ENCODE data around the gene FAM107A. TPM values are rescaled to one million over a fixed set of nuclear protein-coding genes. Genes with fewer than 3 reads are reported as not detected.
A peak's percentile ranks its signal among the peaks of the same experiment; 100 is the strongest.
"Not testable (repeated sequence)": the region's sequence is repeated elsewhere in the genome, so short reads cannot be mapped to it uniquely, and the experiment has no call there.

The FAM107A gene
- total RNA-seq, 4 donors from 2014 or later, result 62.3 to 137 (median 83.3) TPM

DNA sequence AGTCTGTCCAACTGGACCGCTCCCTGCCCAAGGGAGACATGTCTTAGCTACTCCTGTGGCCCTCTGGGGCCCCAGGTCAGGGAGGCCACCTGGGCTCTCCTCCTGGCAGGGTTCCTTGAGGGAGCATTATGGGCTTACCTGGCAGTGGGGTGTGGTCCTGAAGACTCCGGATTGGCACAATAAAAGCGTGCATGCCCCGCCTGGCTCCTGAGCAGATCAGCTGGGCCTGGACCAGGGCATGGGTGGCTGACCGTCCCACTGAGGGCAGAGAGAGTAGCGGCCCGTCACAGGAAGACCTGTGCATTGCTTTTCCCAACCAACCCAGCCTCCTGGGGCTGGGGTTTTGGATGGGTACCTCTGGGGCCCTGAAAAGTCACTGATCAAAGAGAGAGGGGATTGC is 45.6 kb downstream of the FAM107A start:
- H3K36me3 ChIP-seq, result peaks cover 4 to 6% of the 10 kb centered on the region in 2 donors
- H3K4me1 ChIP-seq, result peaks cover 20 to 35% of the 10 kb centered on the region in 2 donors
- intact Hi-C loops (cut with DNase I), result loop anchor here (5.0 to 10.0 kb wide), 3 partner anchors 39 to 219 kb away; partner anchors contain the start of gene KCTD6
- H3K9me3 ChIP-seq, result no peaks in the 10 kb centered on the region
- TF ChIP-seq POLR2A (IDR thresholded peaks at IDR 0.05), result no peak
- TF ChIP-seq, protein P1, sequence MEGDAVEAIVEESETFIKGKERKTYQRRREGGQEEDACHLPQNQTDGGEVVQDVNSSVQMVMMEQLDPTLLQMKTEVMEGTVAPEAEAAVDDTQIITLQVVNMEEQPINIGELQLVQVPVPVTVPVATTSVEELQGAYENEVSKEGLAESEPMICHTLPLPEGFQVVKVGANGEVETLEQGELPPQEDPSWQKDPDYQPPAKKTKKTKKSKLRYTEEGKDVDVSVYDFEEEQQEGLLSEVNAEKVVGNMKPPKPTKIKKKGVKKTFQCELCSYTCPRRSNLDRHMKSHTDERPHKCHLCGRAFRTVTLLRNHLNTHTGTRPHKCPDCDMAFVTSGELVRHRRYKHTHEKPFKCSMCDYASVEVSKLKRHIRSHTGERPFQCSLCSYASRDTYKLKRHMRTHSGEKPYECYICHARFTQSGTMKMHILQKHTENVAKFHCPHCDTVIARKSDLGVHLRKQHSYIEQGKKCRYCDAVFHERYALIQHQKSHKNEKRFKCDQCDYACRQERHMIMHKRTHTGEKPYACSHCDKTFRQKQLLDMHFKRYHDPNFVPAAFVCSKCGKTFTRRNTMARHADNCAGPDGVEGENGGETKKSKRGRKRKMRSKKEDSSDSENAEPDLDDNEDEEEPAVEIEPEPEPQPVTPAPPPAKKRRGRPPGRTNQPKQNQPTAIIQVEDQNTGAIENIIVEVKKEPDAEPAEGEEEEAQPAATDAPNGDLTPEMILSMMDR (IDR thresholded peaks at IDR 0.05), result no peak
- no peak overlapping the region for H3K27ac ChIP-seq
- WGBS, 2 donors, result 89 to 92% methylated on average over 1 to 6 of the region's 7 CpGs
- no peak overlapping the region for H3K4me3 ChIP-seq (replicated peaks in 1 of 3)
- DNase-seq, result no peak
- H3K27me3 ChIP-seq, result no peaks in the 10 kb centered on the region

DNA sequence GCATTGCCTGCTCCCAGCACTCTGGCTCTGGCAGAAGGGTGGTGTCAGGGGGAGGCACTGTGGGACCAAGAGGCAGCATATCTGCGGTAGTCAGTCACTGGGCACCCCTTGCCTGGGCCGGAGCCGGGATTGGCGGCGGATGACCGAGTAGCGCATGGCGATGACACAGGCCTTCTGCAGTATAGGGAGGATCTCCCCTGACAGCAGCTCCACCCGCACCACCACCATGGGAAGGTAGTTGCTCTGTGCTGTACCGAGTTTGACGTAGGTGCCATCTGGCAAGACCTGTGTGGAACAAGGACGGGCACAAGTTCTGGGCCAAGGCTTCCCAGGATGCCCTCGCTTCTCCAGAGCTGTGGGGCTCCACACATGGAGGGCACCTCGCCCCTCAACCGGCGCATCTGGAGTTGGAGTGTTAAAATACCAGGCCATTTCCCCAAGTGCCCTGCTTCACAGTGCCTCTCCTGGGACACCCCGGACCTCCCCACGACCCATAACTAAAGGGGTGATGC is 46.8 kb downstream of the FAM107A start:
- Histone ChIP-seq H3K4me3 (replicated peaks in 1 of 3) (no peak overlapping the region), H3K27ac (no peak overlapping the region), H3K36me3 (peaks cover 4 to 6% of the 10 kb centered on the region in 2 donors), H3K4me1 (peaks cover 9 to 24% of the 10 kb centered on the region in 2 donors), H3K27me3 (no peaks in the 10 kb centered on the region), H3K9me3 (no peaks in the 10 kb centered on the region)
- intact Hi-C loops (cut with DNase I), result loop anchor here (5.0 to 10.0 kb wide), 3 partner anchors 38 to 218 kb away; partner anchors contain the start of gene KCTD6
- TF ChIP-seq, protein P1 (IDR thresholded peaks at IDR 0.05), result no peak
- no peak for TF ChIP-seq POLR2A (IDR thresholded peaks at IDR 0.05)
- 87 to 96% methylated on average over 13 to 16 of the region's 18 CpGs for WGBS, 2 donors
- no peak for DNase-seq

DNA sequence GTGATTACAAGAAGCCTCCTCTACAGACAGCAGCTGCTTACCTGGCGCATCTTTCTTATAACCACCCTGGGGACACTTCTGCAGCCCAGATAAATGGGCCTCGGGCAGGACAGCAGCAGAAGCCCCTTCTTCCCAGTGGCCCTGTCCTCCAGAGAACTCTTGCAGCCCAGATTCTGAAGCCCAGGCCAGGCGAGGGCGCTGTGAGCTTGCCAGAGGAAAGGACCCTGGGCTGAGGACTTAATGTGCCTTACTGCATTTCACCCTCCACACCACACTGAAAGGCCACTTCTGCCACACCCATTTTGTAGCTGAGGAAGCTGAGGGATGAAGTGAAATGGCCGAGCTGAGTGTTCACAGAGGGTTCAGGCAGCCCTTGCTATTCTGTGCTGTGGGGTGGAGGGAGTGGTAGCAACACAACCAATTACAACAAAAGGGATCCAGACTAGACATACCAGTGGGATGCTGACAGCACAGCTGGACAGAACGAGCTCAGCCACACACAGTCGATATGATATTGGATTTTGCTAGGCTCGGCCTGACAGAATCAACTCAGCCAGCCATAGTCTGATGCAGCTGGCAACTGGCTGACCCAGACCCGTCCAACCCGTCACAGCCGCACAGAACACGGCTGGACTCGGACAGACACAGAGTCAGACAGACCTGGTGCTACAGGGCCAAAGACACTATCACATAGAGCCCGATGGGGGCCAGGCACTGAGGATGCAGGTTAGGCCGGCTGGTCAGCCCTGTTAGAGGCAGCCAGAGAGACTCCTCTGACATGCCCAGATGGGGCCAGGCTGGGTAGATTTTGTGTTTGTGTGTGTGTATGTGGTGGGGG is 47.5 kb downstream of the FAM107A start:
- intact Hi-C loops (cut with DNase I), result loop anchor here (5.0 to 10.0 kb wide), 3 partner anchors 37 to 217 kb away; partner anchors contain the start of gene KCTD6
- Histone ChIP-seq H3K9me3 (no peaks in the 10 kb centered on the region), H3K27me3 (no peaks in the 10 kb centered on the region), H3K27ac (peak overlapping the region in 2 of 3 donors; percentile 5 to 33), H3K4me3 (replicated peaks in 1 of 3) (no peak overlapping the region), H3K36me3 (peaks cover 4 to 6% of the 10 kb centered on the region in 2 donors), H3K4me1 (peaks cover 7 to 20% of the 10 kb centered on the region in 2 donors)
- TF ChIP-seq POLR2A (IDR thresholded peaks at IDR 0.05), result no peak
- TF ChIP-seq, protein P1 (IDR thresholded peaks at IDR 0.05), result no peak
- DNase-seq, result no peak
- 77 to 80% methylated on average over 7 to 15 of the region's 15 CpGs for WGBS, 2 donors

DNA sequence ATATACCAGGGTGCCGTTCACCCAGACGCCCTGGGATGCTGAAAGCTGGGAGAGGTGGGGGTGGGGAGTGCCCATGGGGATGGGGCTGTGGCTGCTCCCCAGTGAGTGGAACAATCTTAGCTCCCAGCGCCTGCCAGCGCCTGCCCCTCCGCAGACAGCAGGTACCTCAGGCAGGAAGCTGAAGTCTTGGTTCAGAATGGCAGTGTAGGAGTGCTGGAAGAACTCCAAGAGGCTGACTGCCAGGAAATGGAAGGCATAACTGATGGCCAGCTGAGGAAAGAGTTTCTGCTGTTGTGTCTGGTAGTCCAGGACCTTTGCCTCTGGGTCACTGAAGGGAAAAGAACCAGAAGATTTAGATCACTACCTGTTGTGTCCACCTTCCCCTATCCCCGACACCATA is 48.6 kb downstream of the FAM107A start:
- peak; percentile 94 for DNase-seq
- TF ChIP-seq, protein P1 (IDR thresholded peaks at IDR 0.05), result no peak
- no peak for TF ChIP-seq POLR2A (IDR thresholded peaks at IDR 0.05)

DNA sequence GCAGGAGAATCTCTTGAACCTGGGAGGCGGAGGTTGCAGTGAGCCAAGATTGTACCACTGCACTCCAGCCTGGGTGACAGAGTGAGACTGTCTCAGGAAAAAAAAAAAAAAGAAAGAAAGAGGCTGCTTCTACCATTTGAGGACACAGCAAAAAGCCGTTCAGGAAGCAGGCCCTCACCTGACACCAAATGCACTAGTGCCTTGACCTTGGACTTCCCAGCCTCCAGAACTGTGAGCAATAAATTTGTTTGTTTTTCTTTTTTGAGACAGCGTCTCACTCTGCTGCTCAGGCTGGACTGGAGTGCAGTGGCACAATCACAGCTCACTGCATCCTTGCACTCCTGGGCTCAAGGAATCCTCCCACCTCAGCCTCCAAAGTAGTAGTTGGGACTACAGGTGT is 49.8 kb downstream of the FAM107A start:
- DNase-seq; intact Hi-C loops (cut with DNase I); H3K4me3 ChIP-seq (replicated peaks in 1 of 3); H3K27ac ChIP-seq; H3K9me3 ChIP-seq; H3K27me3 ChIP-seq: not testable (repeated sequence)
- peaks cover 7 to 15% of the 10 kb centered on the region in 2 donors for H3K4me1 ChIP-seq
- H3K36me3 ChIP-seq, result peaks cover 9 to 19% of the 10 kb centered on the region in 2 donors
- 89% methylated on average over 3 of the region's 3 CpGs for WGBS, 2 donors

More for the DNA sequence above, 48.6 kb downstream of the FAM107A start:
- no peaks in the 10 kb centered on the region for H3K27me3 ChIP-seq
- peaks cover 5 to 13% of the 10 kb centered on the region in 2 donors for H3K36me3 ChIP-seq
- peaks cover 7 to 20% of the 10 kb centered on the region in 2 donors for H3K4me1 ChIP-seq
- no peaks in the 10 kb centered on the region for H3K9me3 ChIP-seq
- 21 to 47% methylated on average over 6 of the region's 6 CpGs for WGBS, 2 donors
- H3K4me3 ChIP-seq (replicated peaks in 1 of 3), result no peak overlapping the region
- peak overlapping the region in 1 of 3 donors; percentile 33 for H3K27ac ChIP-seq
- intact Hi-C loops (cut with DNase I), result no loop called here

All from thyroid gland (tissue), 4 donors.